NCI-H2107 (cell line): ENCODE results near the gene SYNRG.

Source experiments
- DNase-seq: peaks from one replicate; lab custom pipeline; 2025; lab: John Stamatoyannopoulos, UW

SYNRG gene

GRCh38 chr17:37476431-37477120 lies 132.6 kb downstream of the SYNRG start:
- DNase-seq, result no peak

GRCh38 chr17:37475731-37476420 lies 133.3 kb downstream of the SYNRG start:
- DNase-seq, result no peak

DNA sequence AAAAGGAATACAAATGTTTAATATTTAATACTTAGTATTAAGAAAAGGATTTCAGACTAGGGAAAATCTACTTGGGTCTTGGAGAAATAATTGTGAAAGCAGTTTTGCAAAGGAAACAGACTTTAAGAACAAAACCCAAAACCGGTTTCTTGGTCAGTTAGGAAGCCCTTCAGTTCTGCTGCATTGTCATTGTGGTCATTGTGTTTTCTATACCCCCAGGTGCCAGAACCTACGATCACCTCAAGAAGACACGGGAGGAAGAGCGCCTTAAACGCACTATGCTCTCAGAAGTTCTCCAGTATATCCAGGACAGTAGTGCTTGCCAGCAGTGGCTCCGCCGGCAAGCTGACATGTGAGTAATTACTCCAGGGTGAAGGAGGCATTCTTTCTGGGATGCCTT lies 139.0 kb downstream of the SYNRG start:
- DNase-seq, result no peak

- DNase-seq, result no peak
Measured at GRCh38 chr17:37466471-37466870, 142.7 kb downstream of the SYNRG start.

DNA sequence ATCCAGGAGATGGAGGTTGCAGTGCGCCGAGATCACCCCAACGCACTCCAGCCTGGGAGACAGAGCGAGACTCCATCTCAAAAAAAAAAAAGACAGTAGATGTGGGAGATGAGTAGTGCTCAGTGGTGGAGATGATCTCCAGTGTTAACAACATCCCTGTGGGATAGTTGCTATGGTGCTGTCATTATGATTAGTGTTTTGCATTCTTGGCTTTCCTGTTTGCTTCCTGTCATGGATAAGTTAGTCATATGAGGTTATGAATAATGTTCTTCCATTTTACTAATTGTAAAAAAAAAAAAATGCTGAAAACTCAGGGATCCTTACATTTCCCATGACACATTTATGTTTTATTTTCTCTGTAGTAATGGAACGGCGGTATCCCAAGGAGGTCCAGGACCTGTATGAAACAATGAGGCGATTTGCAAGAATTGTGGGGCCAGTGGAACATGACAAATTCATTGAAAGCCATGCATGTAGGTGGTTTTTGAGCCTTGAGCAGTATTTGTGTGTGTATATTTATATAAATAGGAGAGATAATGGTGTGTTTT lies 144.1 kb downstream of the SYNRG start:
- DNase-seq, result no peak
